Hepatocyte (in vitro differentiated cells): Measurements from ENCODE around the gene TOMM7. TPM values are rescaled to one million over a fixed set of nuclear protein-coding genes. Genes with fewer than 3 reads are reported as not detected.

Experiments
- DNase-seq: peaks from one replicate; pipeline ENCODE4 v3.0.0-alpha.2; 2016; ENCODE audit warnings: low spot score
- H2AFZ ChIP-seq: fragments of 200-600 bp; sonication (generic); 2 replicates; pipeline ENCODE4 v1.6.0; 2016; ENCODE audit warnings: antibody characterized with exemption, mild to moderate bottlenecking
- H3K27ac ChIP-seq: fragments of 200-600 bp; sonication (generic); 2 replicates; pipeline ENCODE4 v1.5.1; 2016; ENCODE audit warnings: mild to moderate bottlenecking
- H3K27me3 ChIP-seq: fragments of 200-600 bp; sonication (generic); 2 replicates; pipeline ENCODE4 v1.6.1; 2016
- H3K36me3 ChIP-seq: fragments of 200-600 bp; sonication (generic); replicated peaks from 2 replicates; pipeline ENCODE4 v1.5.1; 2016; ENCODE audit warnings: low read depth; ENCODE audit not compliant: insufficient read depth
- H3K4me1 ChIP-seq: fragments of 200-600 bp; sonication (generic); 2 replicates; pipeline ENCODE4 v1.5.1; 2016; ENCODE audit warnings: mild to moderate bottlenecking, moderate library complexity; ENCODE audit not compliant: insufficient read depth
- H3K4me2 ChIP-seq: fragments of 200-600 bp; sonication (generic); 2 replicates; pipeline ENCODE4 v1.6.0; 2016
- H3K4me3 ChIP-seq: fragments of 200-600 bp; sonication (generic); 2 replicates; pipeline ENCODE4 v1.5.1; 2016; ENCODE audit warnings: mild to moderate bottlenecking
- H3K79me2 ChIP-seq: fragments of 200-600 bp; sonication (generic); 2 replicates; pipeline ENCODE4 v1.6.0; 2017; ENCODE audit warnings: mild to moderate bottlenecking
- H3K9me2 ChIP-seq: fragments of 200-600 bp; sonication (generic); replicated peaks from 2 replicates; pipeline ENCODE4 v1.6.0; 2017; ENCODE audit warnings: mild to moderate bottlenecking; ENCODE audit not compliant: insufficient read depth
- H3K9me3 ChIP-seq: fragments of 200-600 bp; sonication (generic); 2 replicates; pipeline ENCODE4 v1.5.1; 2016; ENCODE audit warnings: low read depth, mild to moderate bottlenecking
- H4K20me1 ChIP-seq: fragments of 200-600 bp; sonication (generic); 2 replicates; pipeline ENCODE4 v1.6.0; 2016; ENCODE audit warnings: mild to moderate bottlenecking; ENCODE audit not compliant: insufficient read depth, poor library complexity, severe bottlenecking
- EZH2 ChIP-seq: fragments of 200-600 bp; sonication (generic); IDR thresholded peaks from 2 replicates; pipeline ENCODE4 v1.6.1; 2016; ENCODE audit warnings: antibody characterized with exemption, mild to moderate bottlenecking, borderline replicate concordance
- EZH2phosphoT487 ChIP-seq: fragments of 200-600 bp; sonication (generic); IDR thresholded peaks from one replicate; pipeline ENCODE4 v1.6.1; 2018; ENCODE audit warnings: antibody characterized with exemption, mild to moderate bottlenecking, low read depth, moderate library complexity; ENCODE audit not compliant: unreplicated experiment, severe bottlenecking
- WGBS: methylation state at CpG from one replicate; pipeline ENCODE4 v1.1.6; 2016; ENCODE audit warnings: low lambda C conversion rate; ENCODE audit errors: missing lambda C conversion rate; 5-methylcytosine and 5-hydroxymethylcytosine counted together
- polyA plus RNA-seq: library from polyadenylated mRNA; unstranded; fragments of >200 nt; fragmentation: Nextera tagmentation; extraction: Ambion mirVana; gene quantifications from 2 replicates; pipeline ENCODE4 v1.2.1, GENCODE V29; 2016
- total RNA-seq: library from RNA; depleted of rRNA; stranded (reverse); fragments of >200 nt; gene quantifications from 2 replicates; pipeline ENCODE4 v1.2.3, GENCODE V29; 2014
- TF ChIP-seq, protein P1 (sequence below): fragments of 200-600 bp; sonication (generic); IDR thresholded peaks from 2 replicates; pipeline ENCODE4 v1.5.1; 2016; ENCODE audit warnings: antibody characterized with exemption, mild to moderate bottlenecking; ENCODE audit not compliant: poor library complexity

The TOMM7 gene
- total and polyA plus RNA-seq, 2 experiments from 2014 or later = 215 to 322 TPM

GRCh38 chr7:22856416-22856815 is 33.8 kb upstream of the TOMM7 start:
- H3K27me3 ChIP-seq = no peaks in the 10 kb centered on the region
- no peaks in the 10 kb centered on the region for H3K9me2 ChIP-seq
- H3K9me3 ChIP-seq = no peaks in the 10 kb centered on the region
- 93% methylated on average over 2 of the region's 2 CpGs for WGBS
- no peaks in the 10 kb centered on the region for H3K36me3 ChIP-seq
- H4K20me1 ChIP-seq = no peaks in the 10 kb centered on the region
- no peaks in the 10 kb centered on the region for H3K79me2 ChIP-seq
- H2AFZ ChIP-seq = no peak overlapping the region
- no peak for DNase-seq
- H3K4me3 ChIP-seq = no peak overlapping the region
- no peak overlapping the region for H3K4me2 ChIP-seq
- no peak overlapping the region for H3K27ac ChIP-seq
- TF ChIP-seq EZH2phosphoT487 (no peak), EZH2 (no peak)
- TF ChIP-seq, protein P1, sequence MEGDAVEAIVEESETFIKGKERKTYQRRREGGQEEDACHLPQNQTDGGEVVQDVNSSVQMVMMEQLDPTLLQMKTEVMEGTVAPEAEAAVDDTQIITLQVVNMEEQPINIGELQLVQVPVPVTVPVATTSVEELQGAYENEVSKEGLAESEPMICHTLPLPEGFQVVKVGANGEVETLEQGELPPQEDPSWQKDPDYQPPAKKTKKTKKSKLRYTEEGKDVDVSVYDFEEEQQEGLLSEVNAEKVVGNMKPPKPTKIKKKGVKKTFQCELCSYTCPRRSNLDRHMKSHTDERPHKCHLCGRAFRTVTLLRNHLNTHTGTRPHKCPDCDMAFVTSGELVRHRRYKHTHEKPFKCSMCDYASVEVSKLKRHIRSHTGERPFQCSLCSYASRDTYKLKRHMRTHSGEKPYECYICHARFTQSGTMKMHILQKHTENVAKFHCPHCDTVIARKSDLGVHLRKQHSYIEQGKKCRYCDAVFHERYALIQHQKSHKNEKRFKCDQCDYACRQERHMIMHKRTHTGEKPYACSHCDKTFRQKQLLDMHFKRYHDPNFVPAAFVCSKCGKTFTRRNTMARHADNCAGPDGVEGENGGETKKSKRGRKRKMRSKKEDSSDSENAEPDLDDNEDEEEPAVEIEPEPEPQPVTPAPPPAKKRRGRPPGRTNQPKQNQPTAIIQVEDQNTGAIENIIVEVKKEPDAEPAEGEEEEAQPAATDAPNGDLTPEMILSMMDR = no peak
- peaks cover 10% of the 10 kb centered on the region for H3K4me1 ChIP-seq

GRCh38 chr7:22855049-22855392 is 32.4 kb upstream of the TOMM7 start:
- Histone ChIP-seq H3K9me2 (no peaks in the 10 kb centered on the region), H3K4me3 (peak overlapping the region; percentile 90), H3K79me2 (no peaks in the 10 kb centered on the region), H3K36me3 (no peaks in the 10 kb centered on the region), H3K9me3 (no peaks in the 10 kb centered on the region), H2AFZ (peak overlapping the region; percentile 96), H3K27me3 (no peaks in the 10 kb centered on the region), H3K4me1 (peaks cover 10% of the 10 kb centered on the region), H4K20me1 (no peaks in the 10 kb centered on the region), H3K4me2 (peak overlapping the region; percentile 99), H3K27ac (peak overlapping the region; percentile 66)
- DNase-seq = no peak
- no peak for TF ChIP-seq EZH2
- TF ChIP-seq, protein P1 = no peak
- no peak for TF ChIP-seq EZH2phosphoT487
- 29% methylated on average over 9 of the region's 9 CpGs for WGBS

GRCh38 chr7:22854158-22855048 is 31.8 kb upstream of the TOMM7 start:
- Histone ChIP-seq H3K9me2 (no peaks in the 10 kb centered on the region), H3K4me3 (peak overlapping the region; percentile 90), H3K27me3 (no peaks in the 10 kb centered on the region), H3K4me1 (peaks cover 10% of the 10 kb centered on the region), H3K79me2 (no peaks in the 10 kb centered on the region), H2AFZ (peak overlapping the region; percentile 96), H3K27ac (peak overlapping the region; percentile 66), H3K4me2 (peak overlapping the region; percentile 99), H3K36me3 (no peaks in the 10 kb centered on the region), H3K9me3 (no peaks in the 10 kb centered on the region), H4K20me1 (no peaks in the 10 kb centered on the region)
- DNase-seq = peak; percentile 74
- under 1% methylated on average over 67 of the region's 76 CpGs for WGBS
- no peak for TF ChIP-seq EZH2phosphoT487
- TF ChIP-seq, protein P1 = no peak
- no peak for TF ChIP-seq EZH2
